PC-3 (cell line): ENCODE results near the gene JSRP1.

Experiments
- CTCF ChIP-seq: fragments of 300-600 bp; sonication (generic); conservative IDR thresholded peaks from 2 replicates; pipeline ENCODE4 v1.5.1; 2017; ENCODE audit warnings: antibody characterized with exemption, low read depth, mild to moderate bottlenecking, low read length
- EZH2 ChIP-seq: fragments of 300-600 bp; sonication (generic); IDR thresholded peaks from one replicate; pipeline ENCODE4 v1.6.1; 2017; ENCODE audit warnings: antibody characterized with exemption, mild to moderate bottlenecking, low read length; ENCODE audit not compliant: unreplicated experiment

- no peak for TF ChIP-seq CTCF
- TF ChIP-seq EZH2, result no peak
These were observed 8.7 kb downstream of the JSRP1 start for GRCh38 chr19:2247433-2248101.
